Activated CD4-positive, alpha-beta memory T cell treated with anti-CD3 and anti-CD28 coated beads for 36 hours (primary cell): Measurements from ENCODE around the gene ALKBH7. TPM values are rescaled to one million over a fixed set of nuclear protein-coding genes. Genes with fewer than 3 reads are reported as not detected.
A peak's percentile ranks its signal among the peaks of the same experiment; 100 is the strongest.
"Not testable (repeated sequence)": the region's sequence is repeated elsewhere in the genome, so short reads cannot be mapped to it uniquely, and the experiment has no call there.

Experiments
- CTCF ChIA-PET: fragments of 350-600 bp; sonication (Branson Sonifier 250); formaldehyde crosslinking; loops from one replicate; lab custom pipeline; 2021; ENCODE audit warnings: antibody characterized with exemption, inconsistent platforms; lab: Charles Lee
- POLR2A ChIA-PET: fragments of 350-600 bp; sonication (Branson Sonifier 250); formaldehyde crosslinking; loops from one replicate; lab custom pipeline; 2021; ENCODE audit warnings: antibody characterized with exemption; lab: Charles Lee
- DNase-seq: peaks from one replicate; pipeline ENCODE4 v3.0.0-alpha.2; 2020
- H3K27ac Mint-ChIP-seq: one replicate; pipeline ENCODE4 v1.8.0; 2021; ENCODE audit warnings: mixed read lengths
- H3K27me3 Mint-ChIP-seq: one replicate; pipeline ENCODE4 v1.8.0; 2021; ENCODE audit warnings: mixed read lengths
- H3K36me3 Mint-ChIP-seq: one replicate; pipeline ENCODE4 v1.8.0; 2021; ENCODE audit warnings: mixed read lengths
- H3K4me1 Mint-ChIP-seq: one replicate; pipeline ENCODE4 v1.8.0; 2021; ENCODE audit warnings: low read depth, mixed read lengths
- H3K4me3 Mint-ChIP-seq: one replicate; pipeline ENCODE4 v1.8.0; 2021; ENCODE audit warnings: mild to moderate bottlenecking, mixed read lengths
- H3K9me3 Mint-ChIP-seq: one replicate; pipeline ENCODE4 v1.8.0; 2021; ENCODE audit warnings: mixed read lengths
- intact Hi-C: fragments of 100-400 bp; cut with micrococcal nuclease; formaldehyde crosslinking; loops from one replicate; pipeline ENCODE4 v1.15.1; 2023
- total RNA-seq, 2 experiments: library from RNA; stranded (reverse); gene quantifications; one replicate each; pipeline ENCODE4 v1.2.3, GENCODE V29; 2021

ALKBH7 gene
- total RNA-seq, 2 experiments from 2014 or later: 57.6 to 58.5 TPM

DNA sequence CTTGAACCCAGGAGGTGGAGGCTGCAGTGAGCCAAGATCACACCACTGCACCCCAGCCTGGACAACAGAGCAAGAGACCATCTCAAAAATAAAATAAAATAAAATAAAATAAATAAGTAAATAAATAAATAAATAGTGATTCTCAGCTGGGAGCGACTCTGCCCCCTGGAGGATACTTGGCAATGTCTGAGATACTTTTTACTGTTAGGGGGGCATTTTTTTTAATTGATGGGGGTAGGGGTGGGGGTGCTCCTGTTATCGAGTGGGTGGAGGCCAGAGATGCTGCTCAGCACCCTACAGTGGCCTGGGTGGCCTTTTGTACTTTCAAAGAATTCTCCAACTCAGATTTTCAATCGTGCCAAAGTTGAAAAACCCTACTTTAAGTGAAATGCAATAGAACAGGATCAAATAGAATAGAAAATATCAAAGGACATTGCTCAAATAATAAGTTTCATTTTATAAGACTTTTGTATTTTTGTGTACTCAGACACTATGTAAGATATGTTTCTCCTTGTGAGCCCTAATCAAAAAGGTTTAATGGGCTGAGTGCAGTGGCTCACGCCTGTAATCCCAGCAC, 18.4 kb upstream of the ALKBH7 start:
- Mint-ChIP-seq H3K36me3 (peaks cover 7% of the 10 kb centered on the region), H3K4me3 (no peak overlapping the region)
- POLR2A ChIA-PET: no interaction called here

GRCh38 chr19:6355321-6356040, 17.1 kb upstream of the ALKBH7 start:
- intact Hi-C loops, H3K27ac Mint-ChIP-seq, POLR2A ChIA-PET: not testable (repeated sequence)

More for the DNA sequence above, 18.4 kb upstream of the ALKBH7 start:
- no peak for DNase-seq
- no peak overlapping the region for H3K27ac Mint-ChIP-seq
- no peaks in the 10 kb centered on the region for H3K4me1 Mint-ChIP-seq
- H3K27me3 Mint-ChIP-seq: no peaks in the 10 kb centered on the region
- CTCF ChIA-PET: interaction anchor here (1.3 kb wide), 1 partner anchor 21 kb away, joined by 3 read pairs; no protein-coding TSS in a partner anchor
- no peaks in the 10 kb centered on the region for H3K9me3 Mint-ChIP-seq
- intact Hi-C loops: no loop called here

DNA sequence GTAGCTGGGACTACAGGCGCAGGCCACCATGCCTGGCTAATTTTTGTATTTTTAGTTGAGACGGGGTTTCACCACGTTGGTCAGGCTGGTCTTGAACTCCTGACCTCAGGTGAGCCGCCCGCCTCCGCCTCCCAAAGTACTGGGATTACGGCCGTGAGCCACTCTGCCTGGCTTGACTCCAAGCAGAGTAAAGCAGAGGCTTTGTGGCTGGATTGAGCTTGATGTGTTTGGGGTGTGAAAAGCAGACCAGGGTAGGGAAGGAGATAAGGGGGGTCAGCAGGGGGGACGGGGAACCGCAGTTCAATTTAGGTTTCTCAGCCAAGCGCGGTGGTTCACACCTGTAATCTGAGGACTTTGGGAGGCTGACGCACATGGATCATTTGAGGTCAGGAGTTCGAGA, 15.4 kb upstream of the ALKBH7 start:
- intact Hi-C loops: no loop called here
- ChIA-PET POLR2A (no interaction called here), CTCF (interaction anchor here (0.7 to 0.9 kb wide), 2 partner anchors 160 to 230 kb away, joined by 3 read pairs; no protein-coding TSS in a partner anchor)
- Mint-ChIP-seq H3K4me3 (no peak overlapping the region), H3K36me3 (peaks cover 4% of the 10 kb centered on the region), H3K9me3 (no peaks in the 10 kb centered on the region), H3K27me3 (no peaks in the 10 kb centered on the region), H3K4me1 (peaks cover 3% of the 10 kb centered on the region), H3K27ac (no peak overlapping the region)
- no peak for DNase-seq

More at GRCh38 chr19:6355321-6356040, 17.1 kb upstream of the ALKBH7 start:
- H3K36me3 Mint-ChIP-seq, H3K4me3 Mint-ChIP-seq, H3K4me1 Mint-ChIP-seq, H3K9me3 Mint-ChIP-seq, H3K27me3 Mint-ChIP-seq, DNase-seq, CTCF ChIA-PET: not testable (repeated sequence)

DNA sequence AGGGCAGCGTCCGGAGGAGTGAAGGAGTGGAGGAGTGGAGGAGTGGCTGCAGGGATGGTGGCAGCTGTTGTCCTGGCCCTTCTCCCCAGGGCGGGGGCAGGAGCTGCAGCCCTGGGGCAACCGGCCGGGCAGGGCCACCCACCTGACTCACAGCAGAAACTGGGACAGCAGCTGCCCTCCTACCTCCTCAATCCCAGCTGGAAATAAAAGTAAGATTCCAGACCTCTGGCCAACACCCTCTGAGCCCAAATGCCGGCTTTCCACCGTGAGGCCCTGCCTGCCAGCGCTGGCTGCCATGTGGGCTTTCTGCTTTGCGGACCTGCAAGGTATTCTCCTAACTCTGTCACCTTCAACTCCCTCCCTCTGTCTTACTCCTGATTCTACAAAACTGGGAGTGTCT, 14.6 kb upstream of the ALKBH7 start:
- DNase-seq: no peak
- ChIA-PET CTCF (interaction anchor here (0.7 to 0.9 kb wide), 2 partner anchors 160 to 230 kb away, joined by 3 read pairs; no protein-coding TSS in a partner anchor), POLR2A (no interaction called here)
- H3K4me3 Mint-ChIP-seq: no peak overlapping the region
- peaks cover 6% of the 10 kb centered on the region for H3K36me3 Mint-ChIP-seq
- H3K9me3 Mint-ChIP-seq: no peaks in the 10 kb centered on the region
- intact Hi-C loops: no loop called here
- no peak overlapping the region for H3K27ac Mint-ChIP-seq
- peaks cover 9% of the 10 kb centered on the region for H3K4me1 Mint-ChIP-seq
- H3K27me3 Mint-ChIP-seq: no peaks in the 10 kb centered on the region

GRCh38 chr19:6359568-6360341, 12.8 kb upstream of the ALKBH7 start:
- no peaks in the 10 kb centered on the region for H3K9me3 Mint-ChIP-seq
- POLR2A ChIA-PET: interaction anchor here (2.4 kb wide), 1 partner anchor 65 kb away, joined by 8 read pairs; the partner anchor contains the start of gene KHSRP
- CTCF ChIA-PET: interaction anchor here (1.1 kb wide), 1 partner anchor 33 kb away, joined by 3 read pairs; no protein-coding TSS in a partner anchor
- H3K27ac Mint-ChIP-seq: no peak overlapping the region
- DNase-seq: no peak
- no peak overlapping the region for H3K4me3 Mint-ChIP-seq
- H3K36me3 Mint-ChIP-seq: peaks cover 15% of the 10 kb centered on the region
- intact Hi-C loops: no loop called here
- peaks cover 18% of the 10 kb centered on the region for H3K4me1 Mint-ChIP-seq
- H3K27me3 Mint-ChIP-seq: no peaks in the 10 kb centered on the region

DNA sequence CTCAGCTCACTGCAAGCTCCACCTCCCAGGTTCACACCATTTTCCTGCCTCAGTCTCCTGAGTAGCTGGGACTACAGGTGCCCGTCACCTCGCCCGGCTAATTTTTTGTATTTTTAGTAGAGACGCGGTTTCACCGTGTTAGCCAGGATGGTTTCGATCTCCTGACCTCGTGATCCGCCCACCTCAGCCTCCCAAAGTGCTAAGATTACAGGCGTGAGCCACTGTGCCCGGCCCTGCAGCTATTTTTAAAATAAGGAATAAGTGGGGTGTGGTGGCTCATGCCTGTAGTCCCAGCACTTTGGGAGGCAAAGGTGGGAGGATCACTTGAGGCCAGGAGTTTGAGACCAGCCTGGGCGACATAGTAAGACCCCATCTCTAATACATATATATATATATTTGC, 12.1 kb upstream of the ALKBH7 start:
- H3K27me3 Mint-ChIP-seq, H3K4me3 Mint-ChIP-seq, DNase-seq, H3K9me3 Mint-ChIP-seq, intact Hi-C loops, H3K27ac Mint-ChIP-seq: not testable (repeated sequence)
- Mint-ChIP-seq H3K4me1 (peaks cover 18% of the 10 kb centered on the region), H3K36me3 (peaks cover 18% of the 10 kb centered on the region)
- CTCF ChIA-PET: interaction anchor here (1.1 to 1.4 kb wide), 2 partner anchors 34 to 65 kb away, joined by 3 to 5 read pairs; no protein-coding TSS in a partner anchor
- POLR2A ChIA-PET: interaction anchor here (2.4 to 3.4 kb wide), 2 partner anchors 12 to 64 kb away, joined by 8 to 29 read pairs; partner anchors contain the start of genes ALKBH7 and KHSRP

GRCh38 chr19:6360857-6361216, 11.8 kb upstream of the ALKBH7 start:
- H3K27me3 Mint-ChIP-seq, DNase-seq, H3K9me3 Mint-ChIP-seq: not testable (repeated sequence)
- POLR2A ChIA-PET: interaction anchor here (0.7 to 3.4 kb wide), 3 partner anchors 11 to 112 kb away, joined by 3 to 29 read pairs (median 8); partner anchors contain the start of genes ALKBH7 and KHSRP
- Mint-ChIP-seq H3K36me3 (peaks cover 19% of the 10 kb centered on the region), H3K4me1 (peaks cover 18% of the 10 kb centered on the region), H3K27ac (peak overlapping the region; percentile 95), H3K4me3 (peak overlapping the region; percentile 98)
- CTCF ChIA-PET: interaction anchor here (1.0 to 1.7 kb wide), 5 partner anchors 12 to 412 kb away, joined by 3 to 5 read pairs (median 5); partner anchors contain the start of genes ALKBH7 and VAV1
- intact Hi-C loops: loop anchor here (1.0 kb wide), 3 partner anchors 11 to 64 kb away; partner anchors contain the start of genes ALKBH7 and GTF2F1

DNA sequence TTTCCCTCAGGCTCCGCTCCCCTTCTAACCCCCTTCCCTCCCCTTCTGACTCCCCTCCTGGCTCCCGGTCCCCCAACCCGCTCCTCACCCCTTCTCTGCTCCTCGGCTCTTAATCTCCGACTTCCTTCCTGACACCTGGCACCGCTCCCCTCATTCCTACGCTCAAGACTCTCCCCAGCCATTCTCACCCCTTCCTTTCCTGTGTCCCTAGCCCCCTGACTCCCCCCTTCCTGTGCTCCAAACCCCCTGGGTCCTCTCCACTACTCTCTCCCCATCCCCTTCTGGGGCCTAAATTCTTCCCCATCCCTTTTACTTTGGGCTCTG, 10.6 kb upstream of the ALKBH7 start:
- Mint-ChIP-seq H3K27ac (peak overlapping the region; percentile 95), H3K4me1 (peaks cover 18% of the 10 kb centered on the region), H3K9me3 (no peaks in the 10 kb centered on the region), H3K27me3 (no peaks in the 10 kb centered on the region), H3K4me3 (peak overlapping the region; percentile 98), H3K36me3 (peaks cover 26% of the 10 kb centered on the region)
- ChIA-PET CTCF (interaction anchor here (1.7 kb wide), 1 partner anchor 143 kb away, joined by 5 read pairs; no protein-coding TSS in a partner anchor), POLR2A (interaction anchor here (2.4 to 3.4 kb wide), 2 partner anchors 10 to 63 kb away, joined by 8 to 29 read pairs; partner anchors contain the start of genes ALKBH7 and KHSRP)
- no peak for DNase-seq
- intact Hi-C loops: no loop called here

DNA sequence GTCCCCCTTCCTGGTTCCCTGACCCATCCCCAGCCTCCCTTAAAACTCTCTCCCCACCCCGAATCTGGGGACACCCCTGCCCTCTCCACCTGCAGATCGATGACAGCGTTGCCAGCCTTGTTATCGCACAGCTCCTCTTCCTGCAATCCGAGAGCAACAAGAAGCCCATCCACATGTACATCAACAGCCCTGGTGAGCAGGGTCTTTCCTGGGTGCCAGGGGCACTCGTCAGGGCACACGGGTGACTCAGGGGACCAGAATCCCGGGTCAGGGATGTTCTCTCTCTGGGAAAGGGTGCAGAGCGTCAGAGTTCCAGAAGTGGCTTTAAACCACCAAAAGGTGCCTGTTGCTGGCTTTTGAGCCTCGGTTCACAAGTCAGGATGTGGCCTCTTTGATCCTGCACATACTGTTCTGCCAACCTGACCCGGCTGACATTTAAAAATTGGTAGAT, 10.2 kb upstream of the ALKBH7 start:
- Mint-ChIP-seq H3K4me1 (peaks cover 18% of the 10 kb centered on the region), H3K27me3 (no peaks in the 10 kb centered on the region), H3K36me3 (peaks cover 27% of the 10 kb centered on the region), H3K4me3 (peak overlapping the region; percentile 98), H3K9me3 (no peaks in the 10 kb centered on the region), H3K27ac (peak overlapping the region; percentile 95)
- ChIA-PET POLR2A (interaction anchor here (2.4 to 3.4 kb wide), 2 partner anchors 10 to 62 kb away, joined by 8 to 29 read pairs; partner anchors contain the start of genes ALKBH7 and KHSRP), CTCF (interaction anchor here (1.7 kb wide), 1 partner anchor 144 kb away, joined by 5 read pairs; no protein-coding TSS in a partner anchor)
- DNase-seq: peak; percentile 60
- intact Hi-C loops: no loop called here

DNA sequence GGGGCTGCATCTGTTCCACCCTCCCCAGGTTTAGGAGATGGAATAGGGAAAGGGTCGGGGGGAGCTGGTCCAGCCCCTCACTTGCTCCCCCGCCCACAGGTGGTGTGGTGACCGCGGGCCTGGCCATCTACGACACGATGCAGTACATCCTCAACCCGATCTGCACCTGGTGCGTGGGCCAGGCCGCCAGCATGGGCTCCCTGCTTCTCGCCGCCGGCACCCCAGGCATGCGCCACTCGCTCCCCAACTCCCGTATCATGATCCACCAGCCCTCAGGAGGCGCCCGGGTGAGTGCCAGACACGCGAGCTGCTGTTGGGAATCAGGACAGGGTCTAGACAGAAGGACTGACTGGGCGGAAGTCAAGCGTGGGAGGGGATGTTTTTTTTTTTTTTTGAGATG, 8.2 kb upstream of the ALKBH7 start:
- H3K27me3 Mint-ChIP-seq: no peaks in the 10 kb centered on the region
- H3K4me1 Mint-ChIP-seq: peaks cover 18% of the 10 kb centered on the region
- ChIA-PET POLR2A (interaction anchor here (1.1 kb wide), 1 partner anchor 30 kb away, joined by 3 read pairs; no protein-coding TSS in a partner anchor), CTCF (no interaction called here)
- H3K9me3 Mint-ChIP-seq: no peaks in the 10 kb centered on the region
- H3K36me3 Mint-ChIP-seq: peaks cover 32% of the 10 kb centered on the region
- intact Hi-C loops: no loop called here
- peak overlapping the region; percentile 33 for H3K27ac Mint-ChIP-seq
- no peak overlapping the region for H3K4me3 Mint-ChIP-seq
- no peak for DNase-seq
